A549 treated with CORT108297 at 1 μM for 4 hours (cell line): ENCODE results near the gene OR6T1. TPM values are rescaled to one million over a fixed set of nuclear protein-coding genes. Genes with fewer than 3 reads are reported as not detected.

Experiments used
- total RNA-seq: library from RNA; stranded (reverse); fragments of 200-300 nt; extraction: Qiagen RNA extraction; gene quantifications from 5 replicates; pipeline ENCODE4 v1.2.3, GENCODE V29; 2022

The OR6T1 gene
- not detected in 5 replicates for total RNA-seq

GRCh38 chr11:123943738-123944137, at the start of gene OR6T1:
TSS of gene OR6T1 (minus strand) at chr11:123943838. CDS start at chr11:123943838, 0 bp downstream.

GRCh38 chr11:123977731-123978347, 34.2 kb upstream of the OR6T1 start, which contains the start of gene OR10S1:
TSS of gene OR10S1 (minus strand) at chr11:123977781. CDS start at chr11:123977664, 117 bp downstream.

GRCh38 chr11:123939317-123939716, 4.3 kb downstream of the OR6T1 start, which contains the start of gene OR4D5:
TSS of gene OR4D5 (plus strand) at chr11:123939617. CDS start at chr11:123939617, 0 bp downstream.

GRCh38 chr11:123901867-123902266, 41.8 kb downstream of the OR6T1 start, which contains the start of gene OR8D4:
TSS of gene OR8D4 (plus strand) at chr11:123902167. CDS start at chr11:123906432, 4,265 bp downstream.

Other genes with a start within 250 kb of the OR6T1 start
- gene ZNF202, start 202.2 kb downstream of the OR6T1 start, total RNA-seq = 9.0 to 10.0 TPM (median 9.7 TPM) in 5 replicates
- not detected in 5 replicates for gene OR6X1, start 189.3 kb downstream of the OR6T1 start, total RNA-seq
- not detected in 5 replicates for gene OR6M1, start 137.5 kb downstream of the OR6T1 start, total RNA-seq
- gene TMEM225, start 58.2 kb downstream of the OR6T1 start, total RNA-seq = not detected in 5 replicates
- gene OR8D4, start 41.7 kb downstream of the OR6T1 start, total RNA-seq = not detected in 5 replicates
- not detected in 5 replicates for gene OR4D5, start 4.2 kb downstream of the OR6T1 start, total RNA-seq
- not detected in 5 replicates for gene OR10S1, start 33.9 kb upstream of the OR6T1 start, total RNA-seq
- not detected in 5 replicates for gene OR10G6, start 51.3 kb upstream of the OR6T1 start, total RNA-seq
- not detected in 5 replicates for gene OR10G4, start 69.2 kb upstream of the OR6T1 start, total RNA-seq
- gene OR10G9, start 79.2 kb upstream of the OR6T1 start, total RNA-seq = not detected in 5 replicates
- gene OR10G8, start 83.0 kb upstream of the OR6T1 start, total RNA-seq = not detected in 5 replicates
- gene OR10G7, start 97.5 kb upstream of the OR6T1 start, total RNA-seq = not detected in 5 replicates
- gene VWA5A, start 171.6 kb upstream of the OR6T1 start, total RNA-seq = 0.20 to 0.45 TPM (median 0.32 TPM) in 5 replicates
- gene OR10D3, start 239.5 kb upstream of the OR6T1 start, total RNA-seq = not detected in 5 replicates